Spleen (tissue), 11 donors: ENCODE measurements around the gene PRKCH. TPM values are rescaled to one million over a fixed set of nuclear protein-coding genes. Genes with fewer than 3 reads are reported as not detected.

Experiments used
- DNase-seq: peaks from one replicate; pipeline ENCODE4 v3.0.0-alpha.2; 2020
- H3K27ac ChIP-seq, 8 donors: fragments of 200-600 bp; sonication (generic) in 7 of 8; 1 replicate in 4 of 8; 2 replicates in 4 of 8; pipeline versions ENCODE4 v1.5.0 to v1.8.0; 2016 to 2021; ENCODE audit warnings: inconsistent platforms in 4 of 8, mild to moderate bottlenecking in 4 of 8, moderate library complexity in 1 of 8
- H3K27me3 ChIP-seq, 7 donors: fragments of 200-600 bp; sonication (generic) in 6 of 7; replicated peaks in 1 of 7; 1 replicate in 4 of 7; 2 replicates in 3 of 7; pipeline versions ENCODE4 v1.5.0 to v1.8.0; 2016 to 2021; ENCODE audit warnings: inconsistent platforms in 3 of 7, mild to moderate bottlenecking in 1 of 7
- H3K36me3 ChIP-seq, 6 donors: fragments of 200-600 bp; sonication (generic) in 5 of 6; 1 replicate in 4 of 6; 2 replicates in 2 of 6; pipeline versions ENCODE4 v1.5.0 to v1.8.0; 2016 to 2021; ENCODE audit warnings: inconsistent platforms in 2 of 6
- H3K4me1 ChIP-seq, 6 donors: fragments of 200-600 bp; sonication (generic) in 5 of 6; 1 replicate in 3 of 6; 2 replicates in 3 of 6; pipeline versions ENCODE4 v1.5.0 to v1.8.0; 2016 to 2021; ENCODE audit warnings: inconsistent platforms in 3 of 6
- H3K4me3 ChIP-seq, 8 donors: fragments of 200-600 bp; sonication (generic) in 7 of 8; 1 replicate in 4 of 8; 2 replicates in 4 of 8; pipeline versions ENCODE4 v1.5.0 to v1.8.0; 2016 to 2021; ENCODE audit warnings: inconsistent platforms in 4 of 8, mild to moderate bottlenecking in 4 of 8, moderate library complexity in 2 of 8
- H3K9me3 ChIP-seq, 8 donors: fragments of 200-600 bp; sonication (generic) in 7 of 8; 1 replicate in 4 of 8; 2 replicates in 4 of 8; pipeline versions ENCODE4 v1.5.0 to v1.8.0; 2016 to 2021; ENCODE audit warnings: inconsistent platforms in 4 of 8
- POLR2A ChIP-seq, 3 donors: fragments of 450-650 bp; IDR thresholded peaks; one replicate each; pipeline ENCODE4 v1.5.1; 2017; ENCODE audit warnings: antibody characterized with exemption in 3 of 3, mild to moderate bottlenecking in 1 of 3
- POLR2AphosphoS5 ChIP-seq, 3 donors: sonication (generic); formaldehyde crosslinking; IDR thresholded peaks; one replicate each; pipeline ENCODE4 v1.5.1; 2017; ENCODE audit warnings: antibody characterized with exemption in 3 of 3
- WGBS, 5 donors: extraction: QIAGEN DNeasy Blood & Tissue Kit in 3 of 5; methylation state at CpG; one replicate each; pipeline versions ENCODE4 v1.1.5 to v1.1.7; 2013 to 2018; 5-methylcytosine and 5-hydroxymethylcytosine counted together
- intact Hi-C: fragments of 100-400 bp; cut with DNase I; formaldehyde crosslinking; loops from one replicate; pipeline ENCODE4 v1.15.0; 2023; ENCODE audit warnings: low total_unique reads
- polyA plus RNA-seq, 3 donors: library from polyadenylated mRNA; stranded (reverse); fragments of 200-250 nt; gene quantifications; one replicate each; pipeline ENCODE4 v1.2.1, GENCODE V29; 2013
- total RNA-seq, 7 donors: library from RNA; depleted of rRNA in 3 of 7; stranded (reverse); fragments of >200 nt in 3 of 7; fragmentation: NEBNext Ultra II Directional in 4 of 7; extraction: Animal tissue kit (Norgen Biotek cat#: 25700) in 4 of 7; gene quantifications; one replicate each; pipeline versions ENCODE4 v1.1.0 to v1.2.1, GENCODE V29; 2016 to 2021
- TF ChIP-seq, protein P1 (sequence below), 11 experiments: fragments of 200-600 bp in 7 of 11; fragments of 450-650 bp in 4 of 11; sonication (generic) in 4 of 11; IDR thresholded peaks in 8 of 11; conservative IDR thresholded peaks in 3 of 11; 1 replicate in 7 of 11; 2 replicates in 4 of 11; pipeline versions ENCODE4 v1.4.0 to v1.8.0; 2016 to 2021; ENCODE audit warnings: antibody characterized with exemption in 11 of 11, inconsistent platforms in 4 of 11, mild to moderate bottlenecking in 1 of 11
- donor health status: healthy with polysubstance abuse.
- donor health status: DM: no; HTN: no; CAD: no; lungs with moderate emphysema.
- donor health status: DM: no; HTN: no; CAD: no.
- donor health status: Bipolar disorder and iron deficiency.
- donor health status: healthy.
- donor health status: DM: no; HTN: no; CAD: no.
- donor health status: DM: yes; HTN: yes; CAD: no.

PRKCH gene
- total and polyA plus RNA-seq, 10 donors = 10.0 to 184 (median 105) TPM

- WGBS, 5 donors = 83 to 90% (median 87%) methylated on average over 4 of the region's 4 CpGs
- Histone ChIP-seq H3K4me1 (peaks cover 11 to 95% (median 41%) of the 10 kb centered on the region in 6 donors), H3K27me3 (no peaks in the 10 kb centered on the region), H3K9me3 (no peaks in the 10 kb centered on the region), H3K36me3 (peaks cover 0 to 76% (median 17%) of the 10 kb centered on the region in 6 donors), H3K4me3 (peak overlapping the region in 1 of 8 donors; percentile 47), H3K27ac (peak overlapping the region in 7 of 8 donors; percentile 66 to 89 (median 81))
- TF ChIP-seq POLR2AphosphoS5 (IDR thresholded peaks at IDR 0.05) (no peak), POLR2A (IDR thresholded peaks at IDR 0.05) (no peak)
- TF ChIP-seq, protein P1, sequence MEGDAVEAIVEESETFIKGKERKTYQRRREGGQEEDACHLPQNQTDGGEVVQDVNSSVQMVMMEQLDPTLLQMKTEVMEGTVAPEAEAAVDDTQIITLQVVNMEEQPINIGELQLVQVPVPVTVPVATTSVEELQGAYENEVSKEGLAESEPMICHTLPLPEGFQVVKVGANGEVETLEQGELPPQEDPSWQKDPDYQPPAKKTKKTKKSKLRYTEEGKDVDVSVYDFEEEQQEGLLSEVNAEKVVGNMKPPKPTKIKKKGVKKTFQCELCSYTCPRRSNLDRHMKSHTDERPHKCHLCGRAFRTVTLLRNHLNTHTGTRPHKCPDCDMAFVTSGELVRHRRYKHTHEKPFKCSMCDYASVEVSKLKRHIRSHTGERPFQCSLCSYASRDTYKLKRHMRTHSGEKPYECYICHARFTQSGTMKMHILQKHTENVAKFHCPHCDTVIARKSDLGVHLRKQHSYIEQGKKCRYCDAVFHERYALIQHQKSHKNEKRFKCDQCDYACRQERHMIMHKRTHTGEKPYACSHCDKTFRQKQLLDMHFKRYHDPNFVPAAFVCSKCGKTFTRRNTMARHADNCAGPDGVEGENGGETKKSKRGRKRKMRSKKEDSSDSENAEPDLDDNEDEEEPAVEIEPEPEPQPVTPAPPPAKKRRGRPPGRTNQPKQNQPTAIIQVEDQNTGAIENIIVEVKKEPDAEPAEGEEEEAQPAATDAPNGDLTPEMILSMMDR (IDR thresholded peaks at IDR 0.05 in 8 of 11, conservative IDR thresholded peaks at IDR 0.05 in 3 of 11) = no peak
- no peak for DNase-seq
- intact Hi-C loops = no loop called here
These were observed 167.3 kb downstream of the PRKCH start for GRCh38 chr14:61488417-61489401.

- H3K9me3 ChIP-seq = no peaks in the 10 kb centered on the region
- H3K4me3 ChIP-seq = peak overlapping the region in 1 of 8 donors; percentile 47
- no peak for TF ChIP-seq POLR2A (IDR thresholded peaks at IDR 0.05)
- no peak for TF ChIP-seq POLR2AphosphoS5 (IDR thresholded peaks at IDR 0.05)
- TF ChIP-seq, protein P1 (IDR thresholded peaks at IDR 0.05 in 8 of 11, conservative IDR thresholded peaks at IDR 0.05 in 3 of 11) = no peak
- WGBS, 5 donors = 84 to 93% (median 87%) methylated on average over 2 of the region's 2 CpGs
- H3K27ac ChIP-seq = peak overlapping the region in 7 of 8 donors; percentile 66 to 89 (median 81)
- H3K27me3 ChIP-seq = no peaks in the 10 kb centered on the region
- intact Hi-C loops = no loop called here
- H3K4me1 ChIP-seq = peaks cover 11 to 95% (median 45%) of the 10 kb centered on the region in 6 donors
- H3K36me3 ChIP-seq = peaks cover 0 to 76% (median 17%) of the 10 kb centered on the region in 6 donors
- no peak for DNase-seq
These were observed 168.1 kb downstream of the PRKCH start for GRCh38 chr14:61489512-61489911.

DNA sequence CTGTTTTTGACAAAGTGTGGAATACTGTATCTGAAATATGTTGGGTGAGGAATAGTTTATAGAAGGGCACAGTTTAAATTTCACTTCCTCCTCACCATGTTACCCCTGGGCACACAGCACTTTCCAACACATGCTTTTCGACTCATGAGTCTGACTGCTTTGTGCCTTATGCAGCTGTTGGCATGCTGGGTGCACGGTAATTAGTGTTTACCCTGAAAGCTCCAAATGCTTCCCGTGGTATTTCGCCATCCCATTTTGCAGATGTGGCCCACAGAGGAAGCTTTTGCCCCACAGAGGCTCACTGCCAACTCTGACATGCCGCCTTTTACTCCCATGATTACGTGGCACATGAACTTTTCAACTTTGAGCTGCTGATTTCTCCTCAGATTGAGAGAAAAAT is 168.6 kb downstream of the PRKCH start:
- TF ChIP-seq POLR2A (IDR thresholded peaks at IDR 0.05) (no peak), POLR2AphosphoS5 (IDR thresholded peaks at IDR 0.05) (peak in 1 of 3 donors; percentile 85)
- H3K4me3 ChIP-seq = peak overlapping the region in 1 of 8 donors; percentile 47
- H3K4me1 ChIP-seq = peaks cover 11 to 95% (median 46%) of the 10 kb centered on the region in 6 donors
- H3K27me3 ChIP-seq = no peaks in the 10 kb centered on the region
- peak overlapping the region in 7 of 8 donors; percentile 66 to 89 (median 81) for H3K27ac ChIP-seq
- WGBS, 5 donors = 43 to 79% (median 50%) methylated on average over 6 of the region's 6 CpGs
- no peak for DNase-seq
- intact Hi-C loops = no loop called here
- no peaks in the 10 kb centered on the region for H3K9me3 ChIP-seq
- H3K36me3 ChIP-seq = peaks cover 0 to 74% (median 16%) of the 10 kb centered on the region in 6 donors

- no peaks in the 10 kb centered on the region for H3K27me3 ChIP-seq
- H3K36me3 ChIP-seq = peaks cover 0 to 65% (median 10%) of the 10 kb centered on the region in 6 donors
- H3K27ac ChIP-seq = peak overlapping the region in 7 of 8 donors; percentile 56 to 89 (median 81)
- 0 to 32% (median 0%) methylated on average over 1 of the region's 1 CpG for WGBS, 5 donors
- H3K4me3 ChIP-seq = peak overlapping the region in 1 of 8 donors; percentile 47
- DNase-seq = no peak
- intact Hi-C loops = no loop called here
- no peaks in the 10 kb centered on the region for H3K9me3 ChIP-seq
- no peak for TF ChIP-seq POLR2A (IDR thresholded peaks at IDR 0.05)
- TF ChIP-seq POLR2AphosphoS5 (IDR thresholded peaks at IDR 0.05) = no peak
- TF ChIP-seq, protein P1 (IDR thresholded peaks at IDR 0.05 in 8 of 11, conservative IDR thresholded peaks at IDR 0.05 in 3 of 11) = no peak
- peaks cover 11 to 94% (median 46%) of the 10 kb centered on the region in 6 donors for H3K4me1 ChIP-seq
These were observed 169.8 kb downstream of the PRKCH start for GRCh38 chr14:61491224-61491623.
